Astrocyte (in vitro differentiated cells and primary cell): Measurements from ENCODE around the gene FAM241A. TPM values are rescaled to one million over a fixed set of nuclear protein-coding genes. Genes with fewer than 3 reads are reported as not detected.

Source experiments
- DNase-seq: peaks from one replicate; pipeline ENCODE4 v3.0.0-alpha.2; 2010; ENCODE audit warnings: low read depth
- FAIRE-seq: peaks from 2 replicates; lab custom pipeline; 2011; peaks lifted over from hg19 to GRCh38; lab: Jason Lieb, UNC
- H2AFZ ChIP-seq: 2 replicates; pipeline ENCODE4 v1.6.0; 2012; ENCODE audit warnings: low read depth, low read length, inconsistent platforms
- H3K27ac ChIP-seq: 2 replicates; pipeline ENCODE4 v1.5.1; 2011; ENCODE audit warnings: low read depth, low read length, inconsistent platforms
- H3K27me3 ChIP-seq: 2 replicates; pipeline ENCODE4 v1.6.0; 2011; ENCODE audit warnings: low read length, inconsistent platforms; ENCODE audit not compliant: insufficient read depth
- H3K36me3 ChIP-seq: 2 replicates; pipeline ENCODE4 v1.5.1; 2011; ENCODE audit warnings: low read length, inconsistent platforms; ENCODE audit not compliant: insufficient read depth
- H3K4me1 ChIP-seq: 2 replicates; pipeline ENCODE4 v1.5.1; 2011; ENCODE audit warnings: low read length, inconsistent platforms; ENCODE audit not compliant: insufficient read depth
- H3K4me2 ChIP-seq: 2 replicates; pipeline ENCODE4 v1.6.0; 2012; ENCODE audit warnings: low read length, inconsistent platforms
- H3K4me3 ChIP-seq: 2 replicates; pipeline ENCODE4 v1.5.1; 2011; ENCODE audit warnings: low read depth, mild to moderate bottlenecking, low read length, inconsistent platforms; ENCODE audit not compliant: insufficient read depth
- H3K79me2 ChIP-seq: 2 replicates; pipeline ENCODE4 v1.6.0; 2012; ENCODE audit warnings: mild to moderate bottlenecking, low read length, inconsistent platforms; ENCODE audit not compliant: insufficient read depth
- H3K9ac ChIP-seq: 2 replicates; pipeline ENCODE4 v1.6.0; 2012; ENCODE audit warnings: mild to moderate bottlenecking, low read length, inconsistent platforms
- H3K9me3 ChIP-seq: 2 replicates; pipeline ENCODE4 v1.5.1; 2012; ENCODE audit warnings: low read depth, mild to moderate bottlenecking, low read length, inconsistent platforms; ENCODE audit not compliant: insufficient read depth
- H4K20me1 ChIP-seq: 2 replicates; pipeline ENCODE4 v1.6.0; 2012; ENCODE audit warnings: low read length, inconsistent platforms; ENCODE audit not compliant: insufficient read depth
- H3K27ac Mint-ChIP-seq: one replicate; pipeline ENCODE4 v1.8.0; 2021; ENCODE audit warnings: mild to moderate bottlenecking, mixed read lengths; ENCODE audit not compliant: unreplicated experiment
- H3K27me3 Mint-ChIP-seq: one replicate; pipeline ENCODE4 v1.8.0; 2021; ENCODE audit warnings: low read depth, mixed read lengths; ENCODE audit not compliant: unreplicated experiment
- H3K36me3 Mint-ChIP-seq: one replicate; pipeline ENCODE4 v1.8.0; 2021; ENCODE audit warnings: low read depth, mixed read lengths; ENCODE audit not compliant: unreplicated experiment
- H3K4me1 Mint-ChIP-seq: one replicate; pipeline ENCODE4 v1.8.0; 2021; ENCODE audit warnings: low read depth, mixed read lengths; ENCODE audit not compliant: unreplicated experiment
- H3K4me3 Mint-ChIP-seq: one replicate; pipeline ENCODE4 v1.8.0; 2021; ENCODE audit warnings: mild to moderate bottlenecking, moderate library complexity, mixed read lengths; ENCODE audit not compliant: unreplicated experiment
- H3K9me3 Mint-ChIP-seq: one replicate; pipeline ENCODE4 v1.8.0; 2021; ENCODE audit warnings: mild to moderate bottlenecking, mixed read lengths; ENCODE audit not compliant: unreplicated experiment
- CTCF ChIP-seq: IDR thresholded peaks from 2 replicates; pipeline ENCODE4 v1.5.1; 2011; ENCODE audit warnings: low read depth, mild to moderate bottlenecking, inconsistent platforms, low read length, moderate library complexity; ENCODE audit not compliant: insufficient read depth
- EZH2 ChIP-seq: IDR thresholded peaks from 2 replicates; pipeline ENCODE4 v1.6.1; 2012; ENCODE audit warnings: mild to moderate bottlenecking, low read length, inconsistent platforms; ENCODE audit not compliant: insufficient read depth
- total RNA-seq: library from RNA; stranded (reverse); gene quantifications from 2 replicates; pipeline ENCODE4 v1.2.1, GENCODE V29; 2021

FAM241A gene
- total RNA-seq, 1 donor from 2014 or later = 1.7 TPM

- Mint-ChIP-seq H3K36me3 (no peaks in the 10 kb centered on the region), H3K4me3 (no peak overlapping the region)
Measured at GRCh38 chr4:112213091-112213490, 67.8 kb downstream of the FAM241A start.

GRCh38 chr4:112213856-112214255, 68.6 kb downstream of the FAM241A start:
- Histone ChIP-seq H3K27ac (no peak overlapping the region), H3K4me3 (no peak overlapping the region), H4K20me1 (no peaks in the 10 kb centered on the region), H3K27me3 (no peaks in the 10 kb centered on the region), H3K9me3 (no peaks in the 10 kb centered on the region), H3K9ac (no peak overlapping the region), H2AFZ (no peak overlapping the region), H3K4me2 (no peak overlapping the region), H3K36me3 (no peaks in the 10 kb centered on the region), H3K4me1 (no peaks in the 10 kb centered on the region), H3K79me2 (no peaks in the 10 kb centered on the region)
- no peak overlapping the region for H3K4me3 Mint-ChIP-seq
- H3K36me3 Mint-ChIP-seq = no peaks in the 10 kb centered on the region
- FAIRE-seq = peak; percentile 45
- no peak overlapping the region for H3K27ac Mint-ChIP-seq
- peaks cover 3% of the 10 kb centered on the region for H3K4me1 Mint-ChIP-seq
- H3K9me3 Mint-ChIP-seq = no peaks in the 10 kb centered on the region
- peak; percentile 54 for DNase-seq
- TF ChIP-seq CTCF (no peak), EZH2 (no peak)
- H3K27me3 Mint-ChIP-seq = no peaks in the 10 kb centered on the region

More at GRCh38 chr4:112213091-112213490, 67.8 kb downstream of the FAM241A start:
- no peak overlapping the region for H3K4me2 ChIP-seq
- no peaks in the 10 kb centered on the region for H3K27me3 ChIP-seq
- H3K4me3 ChIP-seq = no peak overlapping the region
- H3K79me2 ChIP-seq = no peaks in the 10 kb centered on the region
- Mint-ChIP-seq H3K27ac (no peak overlapping the region), H3K4me1 (peaks cover 3% of the 10 kb centered on the region), H3K27me3 (no peaks in the 10 kb centered on the region), H3K9me3 (peaks cover under 1% of the 10 kb centered on the region)
- H2AFZ ChIP-seq = no peak overlapping the region
- FAIRE-seq = no peak
- DNase-seq = no peak
- H3K9me3 ChIP-seq = no peaks in the 10 kb centered on the region
- no peak overlapping the region for H3K9ac ChIP-seq
- H4K20me1 ChIP-seq = no peaks in the 10 kb centered on the region
- H3K27ac ChIP-seq = no peak overlapping the region
- H3K4me1 ChIP-seq = no peaks in the 10 kb centered on the region
- H3K36me3 ChIP-seq = no peaks in the 10 kb centered on the region
- TF ChIP-seq CTCF (no peak), EZH2 (no peak)

- H3K4me1 Mint-ChIP-seq = peaks cover 3% of the 10 kb centered on the region
- H3K9me3 Mint-ChIP-seq = no peaks in the 10 kb centered on the region
- H2AFZ ChIP-seq = no peak overlapping the region
- H3K79me2 ChIP-seq = no peaks in the 10 kb centered on the region
- H3K27me3 ChIP-seq = no peaks in the 10 kb centered on the region
- H3K36me3 Mint-ChIP-seq = no peaks in the 10 kb centered on the region
- peak; percentile 63 for FAIRE-seq
- no peaks in the 10 kb centered on the region for H3K9me3 ChIP-seq
- H4K20me1 ChIP-seq = no peaks in the 10 kb centered on the region
- no peaks in the 10 kb centered on the region for H3K36me3 ChIP-seq
- TF ChIP-seq EZH2 = no peak
- TF ChIP-seq CTCF = peak; percentile 22
- peak; percentile 14 for DNase-seq
- H3K27me3 Mint-ChIP-seq = peaks cover 2% of the 10 kb centered on the region
- H3K4me1 ChIP-seq = no peaks in the 10 kb centered on the region
- no peak overlapping the region for H3K27ac Mint-ChIP-seq
- no peak overlapping the region for H3K4me3 ChIP-seq
- H3K4me3 Mint-ChIP-seq = no peak overlapping the region
- H3K27ac ChIP-seq = no peak overlapping the region
- no peak overlapping the region for H3K4me2 ChIP-seq
- no peak overlapping the region for H3K9ac ChIP-seq
Measured at GRCh38 chr4:112214390-112215264, 69.4 kb downstream of the FAM241A start.
